ENCODE measurements around the gene SLC25A48. TPM values are rescaled to one million over a fixed set of nuclear protein-coding genes. Genes with fewer than 3 reads are reported as not detected.
A peak's percentile ranks its signal among the peaks of the same experiment; 100 is the strongest.

SLC25A48 gene
- total RNA-seq, 1 donor from 2014 or later = not detected

DNA sequence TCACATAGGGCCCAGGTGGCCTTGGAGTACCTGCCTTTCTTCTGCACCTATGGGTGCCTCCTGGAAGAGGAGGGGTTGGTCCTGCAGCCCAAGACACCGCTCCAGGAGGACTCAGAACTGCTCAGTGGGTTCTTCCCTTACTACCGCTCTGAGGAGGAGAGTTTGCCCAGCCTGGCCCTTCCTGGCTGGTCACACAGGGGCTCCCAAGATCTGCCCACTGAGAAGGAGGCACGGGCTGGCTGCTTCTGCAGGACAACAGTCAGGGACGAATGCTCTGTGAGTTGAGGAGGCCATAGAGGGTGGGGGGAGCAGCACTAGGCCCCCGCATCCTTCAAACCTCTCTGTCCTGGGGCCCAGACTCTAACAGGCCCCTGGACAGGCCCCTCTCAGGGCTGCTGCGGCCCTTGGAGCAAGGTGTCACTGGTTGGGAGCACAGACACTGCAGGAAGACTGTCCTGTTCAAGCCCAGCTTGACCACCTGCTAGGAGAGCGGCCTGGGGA lies 9.9 kb upstream of the SLC25A48 start:
- intact Hi-C loops (cut with micrococcal nuclease) = no loop called here
- Mint-ChIP-seq H3K36me3 (ENCODE audit: low read depth) (no peaks in the 10 kb centered on the region), H3K9me3 (no peaks in the 10 kb centered on the region), H3K4me3 (ENCODE audit: low read depth) (no peak overlapping the region), H3K27ac (no peak overlapping the region), H3K27me3 (ENCODE audit: low read depth) (no peaks in the 10 kb centered on the region), H3K4me1 (ENCODE audit: low read depth) (no peaks in the 10 kb centered on the region)
- no peak for DNase-seq (ENCODE audit: low spot score)

DNA sequence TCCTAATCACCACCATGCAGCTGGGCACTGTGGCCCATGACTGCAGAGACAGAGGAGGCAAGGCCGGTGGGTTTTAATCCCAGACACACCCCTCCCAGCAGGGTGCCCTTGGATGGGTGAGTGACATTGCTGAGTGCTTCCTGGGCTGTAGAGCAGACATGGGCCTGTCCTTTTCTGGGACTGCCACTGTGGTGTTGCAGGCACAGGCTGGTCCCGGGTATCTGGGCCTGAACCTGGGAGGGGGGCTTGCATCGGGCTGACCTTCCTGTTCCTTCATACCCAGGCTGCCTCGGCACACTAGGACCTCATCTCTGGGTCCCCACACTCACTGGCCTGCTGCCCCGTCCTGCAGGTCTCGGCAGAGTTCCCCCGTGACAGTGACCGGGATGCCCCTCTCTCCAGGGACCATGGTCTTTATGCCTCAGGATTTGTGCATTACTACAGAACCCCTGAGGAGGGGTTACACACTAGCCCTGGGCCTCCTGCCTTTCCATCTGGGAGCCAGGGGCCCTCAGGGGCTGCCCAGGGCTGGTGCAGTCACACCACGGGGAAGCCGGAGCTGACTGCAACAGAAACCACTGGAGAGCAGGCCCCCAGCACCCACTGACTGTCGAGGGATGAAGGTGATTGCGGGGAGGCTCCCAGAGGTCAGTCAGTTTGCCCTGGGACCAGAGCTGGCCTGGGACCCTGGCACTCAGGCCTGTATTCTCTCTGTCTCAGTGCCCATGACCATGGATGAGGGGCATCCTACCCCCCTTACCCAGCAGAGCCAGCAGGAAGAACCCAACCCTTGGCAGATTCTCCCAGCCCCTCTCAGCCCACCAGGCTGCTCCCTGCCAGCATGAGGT lies 8.9 kb upstream of the SLC25A48 start:
- DNase-seq (ENCODE audit: low spot score) = no peak
- no peaks in the 10 kb centered on the region for H3K36me3 Mint-ChIP-seq (ENCODE audit: low read depth)
- intact Hi-C loops (cut with micrococcal nuclease) = no loop called here
- no peak overlapping the region for H3K4me3 Mint-ChIP-seq (ENCODE audit: low read depth)
- no peak overlapping the region for H3K27ac Mint-ChIP-seq
- H3K9me3 Mint-ChIP-seq = no peaks in the 10 kb centered on the region
- no peaks in the 10 kb centered on the region for H3K4me1 Mint-ChIP-seq (ENCODE audit: low read depth)
- H3K27me3 Mint-ChIP-seq (ENCODE audit: low read depth) = no peaks in the 10 kb centered on the region

DNA sequence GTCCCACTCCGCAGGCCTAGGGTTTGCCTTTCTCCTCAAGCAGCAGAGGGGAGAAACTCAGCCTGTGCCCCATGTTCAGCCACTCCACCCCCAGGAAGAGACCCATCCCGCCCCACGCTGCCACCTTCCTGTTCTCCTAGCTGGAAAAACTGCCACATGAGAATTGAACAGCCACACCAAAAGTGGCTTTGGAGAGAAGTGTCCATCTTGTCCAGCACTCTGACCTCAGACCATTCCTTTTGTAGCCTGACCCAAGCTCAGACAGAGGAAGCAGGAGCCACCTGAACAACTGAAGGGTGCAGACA lies 8.3 kb upstream of the SLC25A48 start:
- no peaks in the 10 kb centered on the region for H3K36me3 Mint-ChIP-seq (ENCODE audit: low read depth)
- no peaks in the 10 kb centered on the region for H3K9me3 Mint-ChIP-seq
- no peaks in the 10 kb centered on the region for H3K4me1 Mint-ChIP-seq (ENCODE audit: low read depth)
- no peak overlapping the region for H3K4me3 Mint-ChIP-seq (ENCODE audit: low read depth)
- DNase-seq (ENCODE audit: low spot score) = no peak
- intact Hi-C loops (cut with micrococcal nuclease) = no loop called here
- H3K27me3 Mint-ChIP-seq (ENCODE audit: low read depth) = no peaks in the 10 kb centered on the region
- no peak overlapping the region for H3K27ac Mint-ChIP-seq

DNA sequence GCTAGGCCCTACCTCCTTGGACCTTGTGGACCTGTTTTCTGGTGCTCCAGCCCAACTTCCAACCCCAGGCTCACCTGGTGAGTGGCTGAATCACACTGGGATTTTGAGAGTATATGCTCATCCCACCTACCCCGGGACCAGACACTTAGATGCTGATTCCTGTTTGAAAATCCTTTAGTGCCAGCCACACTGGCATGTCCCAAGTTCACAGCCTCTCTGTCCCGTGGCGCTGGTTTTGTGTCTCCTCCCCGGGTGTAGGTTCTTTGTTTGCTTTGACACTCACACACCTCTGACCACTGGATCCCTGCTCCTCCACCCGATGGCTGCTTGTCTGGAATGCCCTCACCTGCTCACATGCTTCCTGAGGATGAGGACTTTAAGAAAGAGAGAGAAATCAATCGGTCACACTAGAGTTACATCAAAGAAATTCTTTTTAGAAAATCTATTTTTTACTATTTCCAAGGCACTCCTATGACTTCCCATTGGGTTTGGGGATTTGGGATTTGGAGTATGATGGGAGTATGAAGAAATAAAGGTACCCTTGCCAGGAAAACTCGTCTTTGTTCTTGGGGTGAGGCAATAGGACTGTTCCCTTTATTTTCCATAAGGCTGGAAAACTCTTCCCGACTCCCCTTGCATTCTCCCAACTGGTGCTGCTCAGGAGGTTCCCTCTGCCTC lies 7.3 kb upstream of the SLC25A48 start:
- no peaks in the 10 kb centered on the region for H3K36me3 Mint-ChIP-seq (ENCODE audit: low read depth)
- intact Hi-C loops (cut with micrococcal nuclease) = no loop called here
- H3K9me3 Mint-ChIP-seq = no peaks in the 10 kb centered on the region
- H3K27me3 Mint-ChIP-seq (ENCODE audit: low read depth) = peaks cover 5% of the 10 kb centered on the region
- no peak overlapping the region for H3K27ac Mint-ChIP-seq
- no peak for DNase-seq (ENCODE audit: low spot score)
- H3K4me3 Mint-ChIP-seq (ENCODE audit: low read depth) = no peak overlapping the region
- no peaks in the 10 kb centered on the region for H3K4me1 Mint-ChIP-seq (ENCODE audit: low read depth)

DNA sequence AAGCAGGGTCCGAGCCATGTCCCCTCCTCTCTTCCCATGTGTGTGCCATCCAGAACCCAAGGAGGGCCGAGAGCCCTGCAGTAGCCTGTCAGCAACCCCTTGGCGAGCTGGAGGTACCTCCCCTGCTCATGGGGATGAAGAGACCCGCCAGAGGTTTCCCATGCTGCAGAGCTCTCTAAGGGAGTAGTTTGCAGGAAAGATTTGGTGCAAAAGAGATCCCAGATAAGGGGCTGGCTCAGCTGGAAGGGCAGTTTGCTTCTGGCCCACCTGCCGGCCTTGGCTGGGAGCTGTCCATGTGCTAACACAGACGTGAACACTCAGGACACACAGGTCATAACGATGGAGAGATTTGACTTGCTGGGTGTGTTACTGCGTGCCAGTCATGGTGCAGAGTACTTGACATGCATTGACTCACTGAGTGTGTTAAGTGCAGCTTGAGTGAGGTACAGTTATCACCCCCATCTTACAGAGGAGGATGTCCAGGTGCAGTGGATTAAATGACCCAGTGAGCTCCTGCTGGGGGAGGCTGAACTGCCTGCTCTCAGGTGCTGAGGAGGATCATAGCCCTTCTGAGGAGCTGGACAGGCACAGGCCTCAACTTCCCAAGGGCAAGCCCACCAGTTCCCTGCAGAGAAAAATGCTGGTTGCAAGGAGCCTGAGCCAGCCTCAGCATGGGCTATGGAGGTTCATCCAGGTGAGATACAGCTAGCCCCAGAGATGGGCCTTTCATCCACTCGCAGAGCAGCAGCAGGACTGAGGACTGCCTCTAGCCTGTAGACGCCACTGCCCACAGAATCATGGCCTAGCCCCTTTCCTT lies 6.3 kb upstream of the SLC25A48 start:
- no peak for DNase-seq (ENCODE audit: low spot score)

DNA sequence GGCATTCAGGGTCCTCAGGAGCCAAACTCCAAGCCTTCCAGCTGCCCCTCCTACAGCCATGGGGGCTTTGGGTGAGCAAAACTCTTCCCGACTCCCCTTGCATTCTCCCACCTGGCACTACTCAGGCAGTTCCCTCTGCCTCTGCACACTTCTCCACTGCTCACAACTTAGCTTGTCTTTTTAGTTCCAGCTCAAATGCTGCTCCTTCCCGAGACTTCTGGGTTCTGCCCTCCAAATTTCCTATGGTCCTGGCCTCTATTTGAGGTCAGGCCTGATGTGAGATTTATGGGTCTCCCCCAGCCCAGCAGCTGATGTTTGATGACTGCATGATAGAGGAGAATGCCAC lies 5.7 kb upstream of the SLC25A48 start:
- no peaks in the 10 kb centered on the region for H3K9me3 Mint-ChIP-seq
- no peaks in the 10 kb centered on the region for H3K36me3 Mint-ChIP-seq (ENCODE audit: low read depth)
- intact Hi-C loops (cut with micrococcal nuclease) = no loop called here
- no peaks in the 10 kb centered on the region for H3K4me1 Mint-ChIP-seq (ENCODE audit: low read depth)
- no peak overlapping the region for H3K27ac Mint-ChIP-seq
- peaks cover 5% of the 10 kb centered on the region for H3K27me3 Mint-ChIP-seq (ENCODE audit: low read depth)
- no peak for DNase-seq (ENCODE audit: low spot score)
- no peak overlapping the region for H3K4me3 Mint-ChIP-seq (ENCODE audit: low read depth)

More for the DNA sequence above, 6.3 kb upstream of the SLC25A48 start:
- Mint-ChIP-seq H3K27me3 (ENCODE audit: low read depth) (peaks cover 5% of the 10 kb centered on the region), H3K9me3 (no peaks in the 10 kb centered on the region), H3K4me3 (ENCODE audit: low read depth) (no peak overlapping the region), H3K36me3 (ENCODE audit: low read depth) (no peaks in the 10 kb centered on the region), H3K27ac (no peak overlapping the region), H3K4me1 (ENCODE audit: low read depth) (no peaks in the 10 kb centered on the region)
- intact Hi-C loops (cut with micrococcal nuclease) = no loop called here

DNA sequence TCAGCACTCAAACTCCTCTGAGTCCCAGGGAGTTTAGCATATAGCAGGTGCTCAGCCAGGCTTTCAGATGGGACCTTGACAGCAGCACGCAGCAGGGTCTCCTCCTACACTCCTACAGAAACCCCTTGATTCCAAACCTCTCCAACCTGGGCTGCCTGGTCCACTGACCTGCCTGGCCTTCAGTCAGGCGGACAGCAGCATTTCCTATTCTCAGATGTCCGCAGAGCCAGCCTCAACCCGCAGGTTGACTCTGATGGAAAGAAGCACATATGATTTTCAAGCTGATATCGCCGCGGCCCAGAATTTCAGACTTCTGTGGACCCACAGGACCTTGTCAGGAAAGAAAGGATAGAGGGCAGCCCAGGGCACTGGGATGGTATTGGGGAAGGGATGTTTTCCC lies 5.3 kb upstream of the SLC25A48 start:
- intact Hi-C loops (cut with micrococcal nuclease) = no loop called here
- no peak overlapping the region for H3K4me3 Mint-ChIP-seq (ENCODE audit: low read depth)
- H3K36me3 Mint-ChIP-seq (ENCODE audit: low read depth) = no peaks in the 10 kb centered on the region
- H3K27ac Mint-ChIP-seq = no peak overlapping the region
- H3K9me3 Mint-ChIP-seq = no peaks in the 10 kb centered on the region
- H3K4me1 Mint-ChIP-seq (ENCODE audit: low read depth) = no peaks in the 10 kb centered on the region
- DNase-seq (ENCODE audit: low spot score) = no peak
- peaks cover 8% of the 10 kb centered on the region for H3K27me3 Mint-ChIP-seq (ENCODE audit: low read depth)

DNA sequence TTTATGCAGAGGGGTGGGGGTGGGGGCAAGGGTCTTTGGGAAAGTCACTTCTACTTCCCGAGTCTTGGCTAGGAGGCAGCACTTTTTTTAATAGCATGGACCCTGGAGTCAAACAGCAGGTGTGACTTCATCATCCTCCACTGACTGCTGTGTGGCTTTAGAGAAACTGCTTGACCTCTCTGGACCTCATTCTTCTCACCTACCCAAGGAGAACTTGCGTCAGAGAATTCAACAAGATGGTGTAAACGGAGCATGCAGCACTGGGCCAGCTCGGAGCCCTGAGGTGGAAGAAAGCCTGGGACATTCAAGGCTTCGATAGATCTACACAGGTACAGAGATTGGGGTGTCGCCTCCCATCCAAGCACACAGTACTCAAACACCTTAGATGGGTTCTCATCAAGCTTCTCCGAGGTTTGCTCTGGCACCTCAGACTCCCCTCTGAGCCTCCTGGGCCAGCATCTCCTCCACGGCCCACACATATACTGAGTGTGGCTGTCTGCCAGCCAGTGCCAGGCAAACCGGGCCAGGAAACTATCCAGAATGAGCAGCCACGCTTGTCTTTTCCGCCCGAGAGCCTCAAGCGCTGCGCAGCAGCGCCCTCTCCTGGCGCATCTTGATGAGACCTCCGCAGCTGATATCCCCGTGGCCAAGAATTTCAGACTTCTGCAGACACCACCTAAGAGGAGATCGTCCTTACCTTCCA lies 4.6 kb upstream of the SLC25A48 start:
- peak; percentile 17 for DNase-seq (ENCODE audit: low spot score)
- Mint-ChIP-seq H3K27me3 (ENCODE audit: low read depth) (peaks cover 13% of the 10 kb centered on the region), H3K4me1 (ENCODE audit: low read depth) (no peaks in the 10 kb centered on the region), H3K9me3 (no peaks in the 10 kb centered on the region), H3K27ac (no peak overlapping the region), H3K36me3 (ENCODE audit: low read depth) (no peaks in the 10 kb centered on the region), H3K4me3 (ENCODE audit: low read depth) (no peak overlapping the region)
- intact Hi-C loops (cut with micrococcal nuclease) = loop anchor here (2.0 to 10.0 kb wide), 2 partner anchors 269 to 365 kb away; no protein-coding TSS in a partner anchor

DNA sequence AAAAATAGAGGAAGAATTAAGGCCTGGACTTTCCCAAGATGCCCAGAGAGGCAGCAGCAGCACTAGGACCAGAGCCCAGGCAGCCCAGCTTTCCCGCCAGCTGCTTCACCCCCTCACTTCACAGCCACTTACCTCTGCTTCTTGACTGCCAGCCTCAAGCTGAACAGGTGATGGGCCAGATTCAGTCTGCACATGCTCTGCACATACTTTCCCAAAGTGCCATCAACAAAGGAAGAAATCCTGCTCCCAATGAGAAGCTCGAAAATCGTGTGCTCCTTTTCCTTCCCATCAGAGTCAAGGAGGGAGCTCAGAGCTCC lies 4.1 kb upstream of the SLC25A48 start:
- intact Hi-C loops (cut with micrococcal nuclease) = loop anchor here (2.0 to 10.0 kb wide), 2 partner anchors 270 to 366 kb away; no protein-coding TSS in a partner anchor
- no peak overlapping the region for H3K4me3 Mint-ChIP-seq (ENCODE audit: low read depth)
- H3K36me3 Mint-ChIP-seq (ENCODE audit: low read depth) = no peaks in the 10 kb centered on the region
- H3K27me3 Mint-ChIP-seq (ENCODE audit: low read depth) = peaks cover 13% of the 10 kb centered on the region
- H3K27ac Mint-ChIP-seq = no peak overlapping the region
- DNase-seq (ENCODE audit: low spot score) = no peak
- no peaks in the 10 kb centered on the region for H3K9me3 Mint-ChIP-seq
- H3K4me1 Mint-ChIP-seq (ENCODE audit: low read depth) = no peaks in the 10 kb centered on the region

DNA sequence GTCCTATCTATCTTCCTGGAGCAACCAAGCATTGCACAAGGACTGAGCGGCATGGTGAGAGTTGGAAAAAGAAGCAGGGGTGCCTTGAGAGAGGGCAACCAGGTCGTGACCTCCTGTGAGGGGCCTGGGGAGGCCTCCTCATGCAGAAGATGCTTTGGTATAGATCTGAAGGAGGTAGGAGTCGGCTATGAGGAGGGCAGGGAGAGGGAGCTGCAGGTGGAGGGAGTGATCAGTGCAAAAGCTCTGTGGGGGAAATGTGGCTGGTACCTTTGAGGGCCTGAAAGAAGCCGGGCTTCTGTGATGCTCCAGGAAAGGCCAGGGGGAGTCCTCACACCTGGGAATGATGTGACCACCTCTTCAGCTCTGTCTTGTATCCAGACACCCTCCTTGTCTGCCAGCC lies 3.6 kb upstream of the SLC25A48 start:
- Mint-ChIP-seq H3K27me3 (ENCODE audit: low read depth) (peaks cover 13% of the 10 kb centered on the region), H3K9me3 (no peaks in the 10 kb centered on the region), H3K4me3 (ENCODE audit: low read depth) (no peak overlapping the region), H3K27ac (no peak overlapping the region), H3K4me1 (ENCODE audit: low read depth) (no peaks in the 10 kb centered on the region), H3K36me3 (ENCODE audit: low read depth) (no peaks in the 10 kb centered on the region)
- DNase-seq (ENCODE audit: low spot score) = no peak
- intact Hi-C loops (cut with micrococcal nuclease) = loop anchor here (2.0 to 10.0 kb wide), 2 partner anchors 270 to 366 kb away; no protein-coding TSS in a partner anchor

DNA sequence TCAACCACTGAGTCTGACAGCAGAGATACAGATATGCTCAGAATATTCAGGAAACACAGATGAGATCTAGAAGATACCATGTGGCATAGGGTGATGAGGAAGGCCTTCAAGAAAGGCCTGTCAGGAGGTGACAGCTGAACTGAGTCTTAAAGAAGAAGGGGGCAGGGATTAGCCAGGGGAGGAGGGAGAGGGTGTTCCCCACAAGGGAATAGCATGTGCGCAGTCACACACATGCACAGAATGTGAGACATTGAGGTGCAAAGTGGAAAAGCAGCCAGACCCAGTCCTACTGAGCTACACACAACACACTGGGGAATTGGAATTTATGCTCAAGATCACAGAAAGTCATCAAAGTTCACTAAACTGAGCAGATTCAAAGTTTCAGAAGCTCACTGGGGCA lies 3.0 kb upstream of the SLC25A48 start:
- Mint-ChIP-seq H3K4me1 (ENCODE audit: low read depth) (no peaks in the 10 kb centered on the region), H3K9me3 (no peaks in the 10 kb centered on the region), H3K4me3 (ENCODE audit: low read depth) (no peak overlapping the region), H3K27me3 (ENCODE audit: low read depth) (peaks cover 15% of the 10 kb centered on the region), H3K27ac (no peak overlapping the region), H3K36me3 (ENCODE audit: low read depth) (no peaks in the 10 kb centered on the region)
- intact Hi-C loops (cut with micrococcal nuclease) = loop anchor here (2.0 to 10.0 kb wide), 2 partner anchors 271 to 367 kb away; no protein-coding TSS in a partner anchor
- no peak for DNase-seq (ENCODE audit: low spot score)

DNA sequence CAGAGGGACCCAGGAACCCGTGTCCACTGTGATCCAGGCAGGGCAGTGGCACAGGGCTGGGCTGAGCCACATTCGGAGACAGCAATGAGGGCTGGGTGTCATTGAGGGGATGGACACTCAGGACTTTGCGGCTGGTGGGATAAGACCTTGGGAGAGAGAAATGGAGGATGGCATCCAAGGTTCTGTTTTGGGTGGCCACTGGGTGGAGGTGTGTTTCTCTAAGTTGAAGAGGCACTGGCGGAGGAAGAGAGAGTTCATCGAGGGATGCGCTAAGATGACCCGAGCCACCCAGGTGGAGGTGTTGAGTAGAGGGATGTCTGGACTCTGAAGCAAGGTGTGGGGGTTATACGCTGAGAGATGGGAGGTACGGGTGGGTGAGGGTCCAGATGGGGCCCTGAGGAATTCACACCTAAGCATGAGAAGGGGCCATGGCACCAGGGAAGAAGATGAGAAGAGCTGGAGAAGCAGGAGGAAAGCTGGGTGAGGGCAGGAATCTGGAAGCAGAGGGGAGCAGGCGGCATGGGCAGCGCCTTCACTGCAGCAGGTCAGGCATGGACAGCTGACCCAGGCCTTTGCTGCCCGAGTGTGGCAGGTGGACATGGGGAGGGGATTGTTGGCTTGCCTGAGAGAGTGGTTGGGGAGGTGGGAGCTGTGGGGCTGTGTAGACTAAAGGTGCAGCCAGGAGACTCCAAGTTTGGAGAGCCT lies 2.5 kb upstream of the SLC25A48 start:
- peaks cover 18% of the 10 kb centered on the region for H3K27me3 Mint-ChIP-seq (ENCODE audit: low read depth)
- no peaks in the 10 kb centered on the region for H3K36me3 Mint-ChIP-seq (ENCODE audit: low read depth)
- DNase-seq (ENCODE audit: low spot score) = no peak
- H3K4me1 Mint-ChIP-seq (ENCODE audit: low read depth) = no peaks in the 10 kb centered on the region
- H3K27ac Mint-ChIP-seq = no peak overlapping the region
- H3K9me3 Mint-ChIP-seq = no peaks in the 10 kb centered on the region
- intact Hi-C loops (cut with micrococcal nuclease) = loop anchor here (2.0 to 10.0 kb wide), 2 partner anchors 271 to 367 kb away; no protein-coding TSS in a partner anchor
- no peak overlapping the region for H3K4me3 Mint-ChIP-seq (ENCODE audit: low read depth)
